Stimulated activated CD4-positive, alpha-beta T cell treated with anti-CD3 and anti-CD28 coated beads, Interleukin-15, amount 100 ng/mL, for 1 hour (primary cell): Measurements from ENCODE around the gene TMBIM6.
"Not testable (repeated sequence)": the region's sequence is repeated elsewhere in the genome, so short reads cannot be mapped to it uniquely, and the experiment has no call there.

Experiments
- DNase-seq, 2 donors: peaks; one replicate each; pipeline ENCODE4 v3.0.0-alpha.2; 2020; ENCODE audit warnings: low read depth in 1 of 2, low spot score in 1 of 2

Gene TMBIM6

GRCh38 chr12:49740930-49741881, at the start of gene TMBIM6:
TSS of gene TMBIM6 (plus strand) at chr12:49741557. CDS start at chr12:49752494, 10,937 bp downstream.
- peak; percentile 89 to 96 for DNase-seq

GRCh38 chr12:49692851-49693250, 48.5 kb upstream of the TMBIM6 start:
- DNase-seq, result no peak

GRCh38 chr12:49693931-49694444, 47.4 kb upstream of the TMBIM6 start:
- no peak for DNase-seq

- DNase-seq, result no peak
Observed at GRCh38 chr12:49696723-49697122, 44.6 kb upstream of the TMBIM6 start.

GRCh38 chr12:49697808-49698207, 43.5 kb upstream of the TMBIM6 start:
- no peak for DNase-seq

GRCh38 chr12:49698619-49699545, 42.5 kb upstream of the TMBIM6 start:
- no peak for DNase-seq

GRCh38 chr12:49702009-49702408, 39.3 kb upstream of the TMBIM6 start:
- DNase-seq, result no peak

- DNase-seq, result no peak
Observed at GRCh38 chr12:49702676-49703215, 38.6 kb upstream of the TMBIM6 start.

GRCh38 chr12:49703647-49704137, 37.7 kb upstream of the TMBIM6 start:
- DNase-seq, result no peak

GRCh38 chr12:49705479-49706134, 35.8 kb upstream of the TMBIM6 start:
- DNase-seq, result no peak

GRCh38 chr12:49706351-49707127, 34.8 kb upstream of the TMBIM6 start:
- peak in 1 of 2 donors; percentile 15 for DNase-seq

GRCh38 chr12:49707128-49707811, 34.1 kb upstream of the TMBIM6 start, which contains the start of gene FMNL3:
TSS of gene FMNL3 (minus strand) at chr12:49707405. CDS start at chr12:49707180, 225 bp downstream.
- DNase-seq, result peak; percentile 99 to 100

GRCh38 chr12:49707812-49708147, 33.6 kb upstream of the TMBIM6 start:
- no peak for DNase-seq

GRCh38 chr12:49708851-49709250, 32.5 kb upstream of the TMBIM6 start:
- no peak for DNase-seq

- DNase-seq, result not testable (repeated sequence)
Observed at GRCh38 chr12:49713952-49714351, 27.4 kb upstream of the TMBIM6 start.

- no peak for DNase-seq
Observed at GRCh38 chr12:49716553-49716952, 24.8 kb upstream of the TMBIM6 start.

- not testable (repeated sequence) for DNase-seq
Observed at GRCh38 chr12:49717800-49718199, 23.6 kb upstream of the TMBIM6 start.

- no peak for DNase-seq
Observed at GRCh38 chr12:49720214-49720613, 21.1 kb upstream of the TMBIM6 start.

GRCh38 chr12:49721355-49721754, 20.0 kb upstream of the TMBIM6 start:
- not testable (repeated sequence) for DNase-seq
